ENCODE measurements around the gene ESR2. TPM values are rescaled to one million over a fixed set of nuclear protein-coding genes. Genes with fewer than 3 reads are reported as not detected.

Gene ESR2
- total and polyA plus RNA-seq, 8 donors = 0.21 to 3.0 (median 2.0) TPM

- Histone ChIP-seq H3K36me3 (peaks cover 0 to 5% of the 10 kb centered on the region in 2 donors), H3K4me3 (no peak overlapping the region), H3K4me1 (no peaks in the 10 kb centered on the region), H3K27me3 (no peaks in the 10 kb centered on the region), H3K27ac (no peak overlapping the region), H3K9me3 (no peaks in the 10 kb centered on the region)
- DNase-seq (no peak), ATAC-seq (peak; percentile 71)
- TF ChIP-seq CTCF (IDR thresholded peaks at IDR 0.05) = peak; percentile 15 to 29
- intact Hi-C loops (cut with DNase I) = no loop called here
These were observed 233.5 kb downstream of the ESR2 start for GRCh38 chr14:64060648-64061096.

GRCh38 chr14:64060199-64060545 lies 234.0 kb downstream of the ESR2 start:
- ATAC-seq = no peak
- intact Hi-C loops (cut with DNase I) = no loop called here
- no peak for TF ChIP-seq CTCF (IDR thresholded peaks at IDR 0.05)

GRCh38 chr14:64059454-64060198 lies 234.5 kb downstream of the ESR2 start:
- peak; percentile 13 for ATAC-seq
- intact Hi-C loops (cut with DNase I) = no loop called here
- H3K27me3 ChIP-seq = no peaks in the 10 kb centered on the region
- TF ChIP-seq CTCF (IDR thresholded peaks at IDR 0.05) = no peak
- H3K9me3 ChIP-seq = no peaks in the 10 kb centered on the region
- H3K4me3 ChIP-seq = no peak overlapping the region
- no peak for DNase-seq
- H3K27ac ChIP-seq = no peak overlapping the region
- H3K36me3 ChIP-seq = peaks cover 0 to 8% of the 10 kb centered on the region in 2 donors
- no peaks in the 10 kb centered on the region for H3K4me1 ChIP-seq

More at GRCh38 chr14:64060199-64060545, 234.0 kb downstream of the ESR2 start:
- Histone ChIP-seq H3K4me1 (no peaks in the 10 kb centered on the region), H3K4me3 (no peak overlapping the region), H3K27me3 (no peaks in the 10 kb centered on the region), H3K36me3 (peaks cover 0 to 8% of the 10 kb centered on the region in 2 donors), H3K9me3 (no peaks in the 10 kb centered on the region), H3K27ac (no peak overlapping the region)
- no peak for DNase-seq

GRCh38 chr14:64053694-64054669 lies 240.2 kb downstream of the ESR2 start:
- Histone ChIP-seq H3K4me3 (no peak overlapping the region), H3K27me3 (no peaks in the 10 kb centered on the region), H3K4me1 (no peaks in the 10 kb centered on the region), H3K36me3 (peaks cover 0 to 29% of the 10 kb centered on the region in 2 donors), H3K27ac (no peak overlapping the region), H3K9me3 (no peaks in the 10 kb centered on the region)
- TF ChIP-seq CTCF (IDR thresholded peaks at IDR 0.05) = no peak
- DNase-seq (no peak), ATAC-seq (peak; percentile 91)
- intact Hi-C loops (cut with DNase I) = no loop called here

Measured in left lung (tissue), 10 donors.